Measurements from ENCODE around the gene RDH14. TPM values are rescaled to one million over a fixed set of nuclear protein-coding genes. Genes with fewer than 3 reads are reported as not detected.

RDH14 gene
- total and polyA plus RNA-seq, 5 donors from 2014 or later, result 11.7 to 45.4 (median 43.5) TPM

DNA sequence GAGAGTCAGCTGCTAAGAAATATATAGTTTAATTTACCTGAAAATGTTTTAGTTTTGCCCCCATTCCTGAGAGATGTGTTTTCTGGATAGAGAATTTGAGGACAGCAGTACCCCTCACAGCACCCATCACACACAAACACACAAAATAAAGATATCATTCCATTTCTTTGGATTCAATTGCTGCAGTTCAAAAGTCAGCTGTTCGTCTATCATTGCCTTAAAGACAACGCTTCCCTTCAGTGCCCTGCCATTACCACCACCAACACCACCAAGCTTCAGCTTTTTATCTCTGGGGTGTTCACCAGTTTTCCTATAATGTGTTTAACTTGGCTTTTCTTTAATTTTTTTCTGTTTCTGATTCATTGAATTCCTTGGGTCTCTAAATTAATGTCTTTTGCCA lies 49.7 kb downstream of the RDH14 start:
- Histone ChIP-seq H3K36me3 (ENCODE audit: control insufficient read depth, insufficient read depth, low read length) (no peaks in the 10 kb centered on the region), H3K4me1 (ENCODE audit: control insufficient read depth, insufficient read depth, low read length, poor library complexity, severe bottlenecking) (no peaks in the 10 kb centered on the region), H3K27ac (ENCODE audit: insufficient read depth, low read length, poor library complexity, severe bottlenecking) (no peak overlapping the region), H3K9me3 (ENCODE audit: control insufficient read depth in 2 of 2, low read length in 2 of 2) (no peaks in the 10 kb centered on the region), H3K4me3 (ENCODE audit: low read depth, low read length) (no peak overlapping the region), H3K27me3 (ENCODE audit: control insufficient read depth, insufficient read depth, low read length) (peaks cover 5% of the 10 kb centered on the region)
- H3K9me3 Mint-ChIP-seq, result no peaks in the 10 kb centered on the region
- no peaks in the 10 kb centered on the region for H3K36me3 Mint-ChIP-seq
- peaks cover 22% of the 10 kb centered on the region for H3K27me3 Mint-ChIP-seq
- DNase-seq (no peak), ATAC-seq (ENCODE audit: low read depth in 2 of 2) (no peak)
- H3K4me3 Mint-ChIP-seq, result no peak overlapping the region
- peaks cover 0 to 2% (median 0%) of the 10 kb centered on the region in 4 donors for H3K4me1 Mint-ChIP-seq
- H3K27ac Mint-ChIP-seq, result no peak overlapping the region

DNA sequence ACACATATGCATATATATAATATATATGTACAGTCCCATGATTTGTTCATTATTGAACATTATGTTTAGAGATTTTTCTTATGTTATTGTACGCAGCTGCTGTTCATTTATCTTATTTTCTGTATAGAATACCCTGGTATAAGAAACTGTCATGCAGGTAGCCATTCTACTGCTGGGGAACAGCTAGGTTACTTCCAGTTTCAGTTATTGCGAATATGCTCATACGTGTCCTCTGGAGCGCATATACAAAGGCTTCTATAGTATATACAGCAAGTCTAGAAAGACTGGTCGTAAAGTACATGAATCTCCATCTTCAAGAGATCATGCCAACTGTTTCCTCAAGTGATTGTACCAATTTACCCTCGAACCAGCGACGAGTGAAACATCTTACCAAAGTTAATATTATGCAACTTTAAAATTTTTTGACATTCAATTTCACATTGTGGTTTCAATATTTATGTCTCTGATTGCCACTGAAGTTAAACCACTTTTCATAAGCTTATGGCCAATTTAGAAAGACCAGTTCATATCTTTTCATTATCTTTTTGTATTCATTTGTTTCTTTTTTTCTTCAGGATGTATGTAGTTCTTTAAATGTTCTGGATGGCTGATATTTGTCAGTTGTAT lies 53.5 kb downstream of the RDH14 start:
- Mint-ChIP-seq H3K36me3 (no peaks in the 10 kb centered on the region), H3K9me3 (no peaks in the 10 kb centered on the region), H3K4me3 (no peak overlapping the region), H3K27me3 (peaks cover 18% of the 10 kb centered on the region), H3K27ac (no peak overlapping the region), H3K4me1 (peaks cover 0 to 2% (median 0%) of the 10 kb centered on the region in 4 donors)
- ATAC-seq (ENCODE audit: low read depth in 2 of 2), result no peak
- no peaks in the 10 kb centered on the region for H3K4me1 ChIP-seq (ENCODE audit: control insufficient read depth, insufficient read depth, low read length, poor library complexity, severe bottlenecking)
- no peaks in the 10 kb centered on the region for H3K9me3 ChIP-seq (ENCODE audit: control insufficient read depth in 2 of 2, low read length in 2 of 2)
- H3K4me3 ChIP-seq (ENCODE audit: low read depth, low read length), result no peak overlapping the region
- peaks cover 2% of the 10 kb centered on the region for H3K27me3 ChIP-seq (ENCODE audit: control insufficient read depth, insufficient read depth, low read length)
- no peaks in the 10 kb centered on the region for H3K36me3 ChIP-seq (ENCODE audit: control insufficient read depth, insufficient read depth, low read length)
- no peak overlapping the region for H3K27ac ChIP-seq (ENCODE audit: insufficient read depth, low read length, poor library complexity, severe bottlenecking)
- DNase-seq, result no peak

DNA sequence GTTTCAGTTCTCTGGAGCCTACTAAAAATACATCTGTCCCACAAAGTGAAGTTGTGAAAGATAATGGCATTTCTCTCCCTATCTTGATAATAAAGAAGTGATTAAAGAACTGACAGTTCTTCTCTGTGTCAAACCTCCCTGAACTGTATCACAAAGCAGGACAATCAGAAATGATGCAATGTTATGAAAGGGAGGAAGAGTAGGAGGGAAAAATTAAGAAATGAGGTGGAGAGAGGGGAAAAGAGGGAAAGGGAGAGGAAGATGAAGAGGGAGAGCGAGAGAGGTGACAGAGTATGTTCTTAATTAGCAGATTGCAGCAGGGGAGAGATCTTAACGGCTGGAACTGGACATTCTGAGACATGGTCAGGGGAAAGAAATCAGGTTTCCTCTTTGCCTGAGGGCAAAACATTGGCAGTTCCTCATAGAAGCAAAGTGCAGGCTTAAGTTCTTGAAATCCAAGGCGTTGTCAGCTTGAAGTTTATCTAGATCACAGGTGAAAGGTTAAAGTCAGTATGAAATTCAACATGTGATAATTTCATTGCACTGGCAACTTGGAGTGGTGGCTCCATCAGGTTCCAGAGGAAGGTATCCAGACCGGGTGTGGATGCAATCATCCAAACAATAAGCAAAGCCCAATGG lies 54.6 kb downstream of the RDH14 start:
- Mint-ChIP-seq H3K36me3 (no peaks in the 10 kb centered on the region), H3K27me3 (peaks cover 15% of the 10 kb centered on the region), H3K4me3 (no peak overlapping the region), H3K4me1 (peaks cover 0 to 2% (median 0%) of the 10 kb centered on the region in 4 donors), H3K9me3 (no peaks in the 10 kb centered on the region), H3K27ac (no peak overlapping the region)
- Histone ChIP-seq H3K36me3 (ENCODE audit: control insufficient read depth, insufficient read depth, low read length) (no peaks in the 10 kb centered on the region), H3K4me1 (ENCODE audit: control insufficient read depth, insufficient read depth, low read length, poor library complexity, severe bottlenecking) (no peaks in the 10 kb centered on the region), H3K9me3 (ENCODE audit: control insufficient read depth in 2 of 2, low read length in 2 of 2) (no peaks in the 10 kb centered on the region), H3K4me3 (ENCODE audit: low read depth, low read length) (no peak overlapping the region), H3K27ac (ENCODE audit: insufficient read depth, low read length, poor library complexity, severe bottlenecking) (no peak overlapping the region), H3K27me3 (ENCODE audit: control insufficient read depth, insufficient read depth, low read length) (peaks cover 3% of the 10 kb centered on the region)
- DNase-seq (no peak), ATAC-seq (ENCODE audit: low read depth in 2 of 2) (no peak)

Other genes starting within 250 kb of the RDH14 start
- not detected for gene NT5C1B, start 28.9 kb upstream of the RDH14 start, total RNA-seq
- under 1 TPM in 3 of 4 donors, not detected in 1; 0.46 to 0.78 (median 0.56) TPM for gene NT5C1B, start 28.9 kb upstream of the RDH14 start, polyA plus RNA-seq

All from CD4-positive, CD25-positive, alpha-beta regulatory T cell (primary cell).